Epithelial cell of esophagus (primary cell): ENCODE results near the gene GPR35.

Source experiments
- DNase-seq: peaks from one replicate; pipeline ENCODE4 v3.0.0; 2010; ENCODE audit warnings: low read depth
- H3K4me3 ChIP-seq: 2 replicates; pipeline ENCODE4 v1.5.1; 2011; ENCODE audit warnings: mild to moderate bottlenecking, low read length, control low read depth
- TF ChIP-seq, protein P1 (sequence below): IDR thresholded peaks from 2 replicates; pipeline ENCODE4 v1.5.1; 2011; ENCODE audit warnings: low read depth, mild to moderate bottlenecking, low read length, control low read depth, inconsistent platforms; ENCODE audit not compliant: insufficient read depth; ENCODE audit errors: missing control alignments

GPR35 gene

DNA sequence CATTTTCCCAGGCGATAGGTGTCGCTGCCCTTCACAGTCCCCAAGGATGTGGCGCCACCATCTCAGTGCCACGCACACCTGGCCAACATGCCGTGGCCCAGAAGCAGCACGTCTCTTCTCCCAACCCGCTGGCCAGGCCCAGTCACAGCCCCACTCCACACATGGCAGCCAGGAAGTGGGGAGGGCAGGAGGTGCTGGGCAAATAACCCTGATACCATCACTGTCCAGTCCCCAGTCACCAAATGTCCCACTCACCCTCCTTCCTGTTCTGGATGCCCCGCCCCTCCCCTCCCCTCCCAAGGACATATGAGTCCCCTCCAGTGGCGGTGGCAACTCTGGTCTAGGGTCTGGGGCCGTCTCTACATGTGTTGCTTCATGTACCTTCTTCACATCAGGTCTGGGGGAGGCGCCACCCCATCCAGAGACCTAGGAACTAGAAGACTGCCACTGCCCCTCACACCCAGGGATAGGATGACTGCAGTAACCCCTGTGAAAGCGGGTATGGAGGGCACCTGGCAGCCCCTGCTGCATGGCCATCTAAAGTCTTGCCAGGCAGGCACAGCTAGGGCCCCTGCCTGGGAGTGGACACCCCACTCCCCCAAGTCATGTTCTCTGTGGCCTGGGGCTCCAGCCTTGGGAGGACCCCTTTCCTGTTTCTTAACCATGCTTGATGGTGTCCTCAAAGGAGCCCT is 46.1 kb upstream of the GPR35 start:
- H3K4me3 ChIP-seq: no peak overlapping the region
- no peak for DNase-seq
- TF ChIP-seq, protein P1, sequence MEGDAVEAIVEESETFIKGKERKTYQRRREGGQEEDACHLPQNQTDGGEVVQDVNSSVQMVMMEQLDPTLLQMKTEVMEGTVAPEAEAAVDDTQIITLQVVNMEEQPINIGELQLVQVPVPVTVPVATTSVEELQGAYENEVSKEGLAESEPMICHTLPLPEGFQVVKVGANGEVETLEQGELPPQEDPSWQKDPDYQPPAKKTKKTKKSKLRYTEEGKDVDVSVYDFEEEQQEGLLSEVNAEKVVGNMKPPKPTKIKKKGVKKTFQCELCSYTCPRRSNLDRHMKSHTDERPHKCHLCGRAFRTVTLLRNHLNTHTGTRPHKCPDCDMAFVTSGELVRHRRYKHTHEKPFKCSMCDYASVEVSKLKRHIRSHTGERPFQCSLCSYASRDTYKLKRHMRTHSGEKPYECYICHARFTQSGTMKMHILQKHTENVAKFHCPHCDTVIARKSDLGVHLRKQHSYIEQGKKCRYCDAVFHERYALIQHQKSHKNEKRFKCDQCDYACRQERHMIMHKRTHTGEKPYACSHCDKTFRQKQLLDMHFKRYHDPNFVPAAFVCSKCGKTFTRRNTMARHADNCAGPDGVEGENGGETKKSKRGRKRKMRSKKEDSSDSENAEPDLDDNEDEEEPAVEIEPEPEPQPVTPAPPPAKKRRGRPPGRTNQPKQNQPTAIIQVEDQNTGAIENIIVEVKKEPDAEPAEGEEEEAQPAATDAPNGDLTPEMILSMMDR: no peak

DNA sequence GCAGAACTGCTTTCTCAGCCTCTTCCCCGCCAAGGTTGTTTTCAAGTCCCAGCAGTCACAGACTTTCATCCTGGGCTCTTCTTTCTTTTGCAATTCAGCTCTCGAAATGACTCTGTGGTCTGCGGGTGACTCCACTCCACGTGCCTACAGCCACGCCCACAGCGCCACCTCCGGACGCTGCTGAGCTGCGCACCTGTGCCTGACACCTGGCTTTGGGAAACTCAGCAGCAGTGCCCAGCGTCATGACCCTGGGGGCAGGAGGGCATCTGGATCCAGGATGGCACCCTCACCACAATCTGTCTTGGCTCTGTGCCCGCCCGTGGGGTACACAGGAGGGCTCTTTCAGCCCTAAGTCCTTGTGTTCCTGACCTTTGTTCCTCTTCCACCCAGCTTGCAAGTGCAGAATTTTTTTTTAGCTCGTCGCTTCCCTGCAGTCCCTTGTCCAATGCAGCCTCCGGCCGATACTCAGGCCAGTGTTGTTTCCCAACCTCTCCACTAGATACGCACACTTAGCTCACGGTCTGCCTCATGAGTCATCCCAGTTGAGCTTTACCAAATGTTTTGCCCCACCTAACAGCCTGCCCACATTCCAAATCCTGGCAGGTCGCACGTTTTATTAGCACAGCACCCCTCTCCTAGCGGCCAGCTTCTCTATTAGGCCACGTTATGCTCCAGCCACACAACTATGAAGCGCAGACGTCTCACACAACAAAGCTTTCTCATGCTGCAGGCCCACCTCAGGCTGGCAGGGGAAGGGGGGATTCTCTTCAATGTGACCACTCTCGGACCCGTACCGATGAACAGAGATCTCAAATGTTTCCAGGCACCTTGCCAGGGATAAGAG is 45.3 kb upstream of the GPR35 start:
- H3K4me3 ChIP-seq: peak overlapping the region; percentile 22
- TF ChIP-seq, protein P1: peak; percentile 56
- peak; percentile 93 for DNase-seq

DNA sequence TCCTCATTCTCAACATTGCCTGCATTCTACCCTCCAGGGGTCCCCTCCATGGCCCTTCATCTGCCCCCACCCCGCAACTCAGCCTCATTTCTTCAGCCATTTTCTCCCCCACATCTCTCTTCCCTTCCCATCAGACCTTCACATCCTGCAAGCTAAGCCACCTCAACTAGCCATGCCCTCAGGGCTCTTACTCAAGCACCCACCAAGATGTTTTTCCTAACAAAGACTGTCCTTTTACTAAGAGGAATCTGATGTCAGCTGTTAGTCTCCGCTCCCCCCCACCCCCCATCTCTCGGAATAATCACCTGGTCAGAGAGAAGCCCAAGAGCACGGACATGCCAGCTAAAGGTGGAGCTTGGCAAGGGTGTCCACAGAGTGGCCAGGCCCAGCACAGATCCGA is 43.5 kb upstream of the GPR35 start:
- no peak overlapping the region for H3K4me3 ChIP-seq
- peak; percentile 35 for DNase-seq
- TF ChIP-seq, protein P1: no peak

DNA sequence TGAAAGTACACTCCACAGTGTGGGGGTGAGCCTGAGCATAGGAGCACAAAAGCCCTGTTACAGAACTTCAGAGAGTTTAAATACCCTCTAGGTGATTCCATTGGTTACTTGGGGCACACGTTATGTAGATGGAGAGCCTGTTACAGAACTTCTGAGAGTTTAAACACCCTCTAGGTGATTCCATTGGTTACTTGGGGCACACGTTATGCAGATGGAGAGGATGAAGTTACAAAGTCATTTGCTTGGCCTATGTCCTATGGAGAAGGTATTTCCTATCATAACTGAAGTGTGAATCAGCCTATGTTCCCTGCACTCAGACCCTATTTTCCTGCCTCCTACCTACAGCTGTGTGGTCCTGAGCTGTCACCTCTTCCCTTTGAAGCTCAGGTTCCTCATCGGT is 42.5 kb upstream of the GPR35 start:
- DNase-seq: no peak
- no peak overlapping the region for H3K4me3 ChIP-seq

DNA sequence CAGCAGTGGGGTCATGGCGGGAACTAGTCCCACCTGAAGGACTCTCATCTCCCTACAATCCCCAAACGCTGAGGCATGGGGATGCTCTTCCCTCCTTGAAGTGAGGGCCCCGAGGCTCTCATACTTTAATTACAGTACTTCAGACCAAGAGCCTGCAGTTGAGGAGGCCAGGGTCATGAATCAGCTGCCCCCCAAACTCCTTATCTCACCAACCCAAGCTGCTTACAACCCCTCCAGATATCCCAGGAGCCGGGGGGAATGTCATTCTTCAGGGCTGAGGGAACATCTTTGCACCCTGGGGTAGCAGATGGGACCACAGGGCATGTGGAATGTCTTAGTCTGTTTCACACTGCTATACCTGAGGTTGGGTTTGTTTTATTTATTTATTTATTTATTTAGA is 41.5 kb upstream of the GPR35 start:
- H3K4me3 ChIP-seq: no peak overlapping the region
- no peak for DNase-seq
- TF ChIP-seq, protein P1: no peak

More for the DNA sequence above, 42.5 kb upstream of the GPR35 start:
- TF ChIP-seq, protein P1: no peak

DNA sequence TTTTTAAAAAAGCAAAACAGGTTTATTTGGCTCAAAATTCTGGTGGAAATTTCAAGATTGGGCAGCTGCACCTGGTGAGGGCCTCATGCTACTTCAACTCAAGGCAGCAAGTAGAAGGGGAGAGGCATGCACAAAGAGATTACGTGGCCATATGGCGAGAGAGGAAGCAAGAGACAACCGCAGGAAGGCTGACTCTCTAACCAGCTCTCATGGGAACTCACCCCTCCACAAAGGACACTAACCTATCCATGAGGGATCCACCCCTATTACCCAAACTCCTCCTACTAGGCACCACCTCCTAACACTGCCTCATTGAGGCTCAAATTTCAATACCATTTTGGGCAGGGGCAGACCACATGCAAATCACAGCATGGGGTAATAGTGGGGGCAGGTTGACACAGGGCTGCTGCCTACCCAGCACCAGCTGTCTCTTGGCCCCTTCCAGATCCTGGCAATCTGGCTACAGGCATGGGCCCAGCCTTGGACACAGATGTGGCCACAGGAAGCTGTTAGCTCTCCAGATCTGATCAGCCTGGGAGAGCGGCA is 40.7 kb upstream of the GPR35 start:
- TF ChIP-seq, protein P1: no peak
- H3K4me3 ChIP-seq: peak overlapping the region; percentile 98
- peak; percentile 54 for DNase-seq
